ENCODE data around the gene PLEKHN1.
"Not testable (repeated sequence)": the region's sequence is repeated elsewhere in the genome, so short reads cannot be mapped to it uniquely, and the experiment has no call there.

Gene PLEKHN1

DNA sequence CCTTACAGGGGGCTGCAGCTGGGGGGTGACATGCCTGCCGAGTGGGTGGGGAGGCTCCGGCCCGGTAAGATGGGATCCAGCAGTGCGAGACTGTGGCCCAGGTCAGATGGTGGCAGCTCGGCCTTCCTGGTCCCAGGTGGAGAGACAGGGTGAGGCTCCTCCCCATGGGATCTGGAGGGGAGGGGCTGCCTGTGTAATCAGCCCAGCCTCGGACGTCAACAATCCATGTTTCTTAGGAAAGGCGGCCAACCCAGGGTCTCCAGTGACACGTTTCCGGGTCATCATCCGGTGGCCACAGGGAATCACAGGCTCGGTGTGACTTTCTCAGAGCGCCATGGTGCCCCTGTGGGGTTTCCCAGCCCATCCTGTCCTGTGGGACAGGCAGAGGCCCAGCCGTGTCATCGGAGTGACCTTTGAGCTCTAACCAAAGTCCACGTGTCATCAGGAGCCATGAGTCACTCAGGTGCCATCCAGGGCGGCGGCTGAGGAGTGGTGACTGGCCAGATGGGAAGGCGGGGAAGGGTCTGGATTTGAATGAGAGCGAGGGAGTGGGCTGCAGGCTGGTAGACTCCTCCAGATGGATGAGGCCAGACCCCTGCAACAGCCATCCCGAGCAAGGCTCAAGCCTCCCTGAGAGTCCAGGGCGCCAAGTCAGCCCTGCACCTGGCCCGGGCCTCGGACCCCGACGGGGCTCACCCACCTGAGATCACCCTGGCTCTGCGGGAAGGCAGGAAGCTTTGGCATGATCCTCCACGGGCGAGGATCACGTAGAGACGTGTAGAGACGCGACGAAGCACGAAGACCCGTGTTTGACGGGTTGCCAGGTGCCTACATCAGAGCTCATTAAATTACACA is 40.2 kb downstream of the PLEKHN1 start:
- no peak for DNase-seq (ENCODE audit: low read depth in 3 of 3)

GRCh38 chr1:1010131-1010530 is 43.8 kb downstream of the PLEKHN1 start:
- not testable (repeated sequence) for DNase-seq (ENCODE audit: low read depth in 3 of 3)

GRCh38 chr1:1011396-1011949 is 45.2 kb downstream of the PLEKHN1 start:
- DNase-seq (ENCODE audit: low read depth in 3 of 3) = no peak

- DNase-seq (ENCODE audit: low read depth in 3 of 3) = not testable (repeated sequence)
Measured at GRCh38 chr1:1012736-1013104, 46.4 kb downstream of the PLEKHN1 start.

DNA sequence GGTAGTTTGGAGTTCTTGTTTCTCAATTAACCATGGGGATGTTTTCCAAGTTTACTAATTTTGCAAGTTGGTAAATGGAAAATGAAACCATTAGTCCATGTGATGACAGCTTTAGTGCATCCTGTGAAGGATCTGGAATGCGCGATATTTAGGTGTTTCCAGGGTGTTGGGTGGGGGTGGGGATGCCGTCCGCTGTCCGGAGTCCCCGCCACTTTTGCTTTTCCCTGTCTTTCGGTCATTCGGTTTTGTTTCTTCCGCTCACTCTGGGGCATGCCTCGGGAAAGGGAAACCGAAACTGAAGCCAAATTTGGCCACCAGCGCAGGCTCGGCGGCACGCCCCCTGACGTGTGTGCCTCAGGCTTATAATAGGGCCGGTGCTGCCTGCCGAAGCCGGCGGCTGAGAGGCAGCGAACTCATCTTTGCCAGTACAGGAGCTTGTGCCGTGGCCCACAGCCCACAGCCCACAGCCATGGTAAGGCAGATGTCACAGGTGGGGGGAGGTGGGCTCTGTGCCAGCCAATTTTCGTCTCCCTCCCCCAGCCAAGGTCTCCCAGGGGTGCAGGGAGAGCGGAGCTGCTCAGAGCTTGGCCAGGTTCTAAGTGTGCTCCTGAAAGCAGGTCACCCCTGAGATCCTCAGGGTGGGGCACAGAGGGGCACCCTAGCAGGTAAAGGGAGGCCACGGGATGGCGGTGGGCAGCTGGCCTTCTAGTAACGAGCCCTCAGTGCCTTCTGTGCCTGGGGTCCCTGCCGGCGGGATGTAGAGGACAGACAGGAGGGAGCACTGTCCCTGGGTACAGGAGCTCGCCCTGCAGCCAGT is 47.0 kb downstream of the PLEKHN1 start, which contains the start of gene ISG15:
TSS of gene ISG15 (plus strand) at position 393 of the 817 bp plus-strand sequence. CDS start at position 470, 77 bp downstream.
- DNase-seq (ENCODE audit: low read depth in 3 of 3) = peak; percentile 62 to 80 (median 73)

- DNase-seq (ENCODE audit: low read depth in 3 of 3) = no peak
Measured at GRCh38 chr1:1013922-1014648, 47.8 kb downstream of the PLEKHN1 start.

- DNase-seq (ENCODE audit: low read depth in 3 of 3) = no peak
Measured at GRCh38 chr1:1014799-1015681, 48.8 kb downstream of the PLEKHN1 start.

DNA sequence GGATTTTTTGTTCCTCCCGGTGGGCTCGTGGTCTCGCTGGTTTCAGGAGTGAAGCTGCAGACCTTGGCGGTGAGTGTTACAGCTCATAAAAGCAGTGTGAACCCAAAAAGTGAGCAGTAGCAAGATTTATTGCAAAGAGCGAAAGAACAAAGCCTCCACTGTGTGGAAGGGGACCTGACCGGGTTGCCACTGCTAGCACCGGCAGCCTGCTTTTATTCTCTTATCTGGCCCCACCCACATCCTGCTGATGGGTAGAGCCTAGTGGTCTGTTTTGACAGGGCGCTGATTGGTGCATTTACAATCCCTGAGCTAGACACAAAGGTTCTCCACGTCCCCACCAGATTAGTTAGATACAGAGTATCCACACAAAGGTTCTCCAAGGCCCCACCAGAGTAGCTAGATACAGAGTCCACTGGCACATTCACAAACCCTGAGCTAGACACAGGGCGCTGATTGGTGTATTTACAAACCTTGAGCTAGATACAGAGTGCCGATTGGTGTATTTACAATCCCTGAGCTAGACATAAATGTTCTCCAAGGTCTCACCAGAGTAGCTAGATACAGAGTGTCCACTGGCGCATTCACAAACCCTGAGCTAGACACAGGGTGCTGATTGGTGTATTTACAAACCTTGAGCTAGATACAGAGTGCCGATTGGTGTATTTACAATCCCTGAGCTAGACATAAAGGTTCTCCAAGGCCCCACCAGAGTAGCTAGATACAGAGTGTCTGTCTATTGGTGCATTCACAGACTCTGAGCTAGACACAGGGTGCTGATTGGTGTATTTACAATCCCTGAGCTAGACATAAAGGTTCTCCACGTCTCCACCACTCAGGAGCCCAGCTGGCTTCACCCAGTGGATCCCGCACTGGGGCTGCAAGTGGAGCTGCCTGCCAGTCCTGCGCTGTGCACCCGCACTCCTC is 51.4 kb downstream of the PLEKHN1 start:
- DNase-seq (ENCODE audit: low read depth in 3 of 3) = not testable (repeated sequence)

- not testable (repeated sequence) for DNase-seq (ENCODE audit: low read depth in 3 of 3)
Measured at GRCh38 chr1:1018321-1018685, 52.0 kb downstream of the PLEKHN1 start.

GRCh38 chr1:1019122-1019999 is 53.1 kb downstream of the PLEKHN1 start:
- peak; percentile 54 to 81 (median 65) for DNase-seq (ENCODE audit: low read depth in 3 of 3)

GRCh38 chr1:1020000-1020404 is 53.7 kb downstream of the PLEKHN1 start, which contains the start of gene AGRN:
Gene AGRN (plus strand): TSS chr1:1020120. CDS start chr1:1020173, 53 bp downstream.
- DNase-seq (ENCODE audit: low read depth in 3 of 3) = no peak

DNA sequence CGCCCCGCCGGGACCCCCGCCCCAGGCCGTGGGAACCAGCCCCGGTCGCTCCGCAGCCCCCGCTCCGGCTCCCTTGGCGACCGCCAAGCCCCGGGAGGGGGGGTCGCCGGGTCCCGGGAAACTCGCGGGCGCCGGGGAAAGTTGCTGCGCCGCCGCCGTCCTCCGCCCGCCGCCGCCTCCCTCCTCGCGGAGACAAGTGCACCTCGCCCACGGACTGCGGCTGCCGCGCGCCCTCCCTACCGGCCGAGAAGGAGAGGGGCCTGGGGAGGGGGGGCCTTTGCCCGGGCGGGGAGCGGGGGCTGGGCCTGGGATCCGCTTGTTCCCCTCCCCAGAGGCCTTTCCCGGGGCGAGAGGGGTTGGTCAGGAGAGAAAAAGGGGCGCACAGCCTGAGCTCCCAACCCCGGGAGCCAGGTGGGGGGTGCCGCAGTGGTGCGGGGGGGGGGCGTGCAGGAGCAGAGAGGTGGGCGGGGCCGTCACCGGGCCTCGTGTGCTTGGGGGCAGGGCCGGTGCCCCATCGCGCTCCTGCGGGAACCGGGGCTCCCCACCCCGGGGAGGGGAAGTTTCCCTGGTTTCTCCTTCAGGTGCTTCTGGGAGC is 54.2 kb downstream of the PLEKHN1 start:
- DNase-seq (ENCODE audit: low read depth in 3 of 3) = no peak

DNA sequence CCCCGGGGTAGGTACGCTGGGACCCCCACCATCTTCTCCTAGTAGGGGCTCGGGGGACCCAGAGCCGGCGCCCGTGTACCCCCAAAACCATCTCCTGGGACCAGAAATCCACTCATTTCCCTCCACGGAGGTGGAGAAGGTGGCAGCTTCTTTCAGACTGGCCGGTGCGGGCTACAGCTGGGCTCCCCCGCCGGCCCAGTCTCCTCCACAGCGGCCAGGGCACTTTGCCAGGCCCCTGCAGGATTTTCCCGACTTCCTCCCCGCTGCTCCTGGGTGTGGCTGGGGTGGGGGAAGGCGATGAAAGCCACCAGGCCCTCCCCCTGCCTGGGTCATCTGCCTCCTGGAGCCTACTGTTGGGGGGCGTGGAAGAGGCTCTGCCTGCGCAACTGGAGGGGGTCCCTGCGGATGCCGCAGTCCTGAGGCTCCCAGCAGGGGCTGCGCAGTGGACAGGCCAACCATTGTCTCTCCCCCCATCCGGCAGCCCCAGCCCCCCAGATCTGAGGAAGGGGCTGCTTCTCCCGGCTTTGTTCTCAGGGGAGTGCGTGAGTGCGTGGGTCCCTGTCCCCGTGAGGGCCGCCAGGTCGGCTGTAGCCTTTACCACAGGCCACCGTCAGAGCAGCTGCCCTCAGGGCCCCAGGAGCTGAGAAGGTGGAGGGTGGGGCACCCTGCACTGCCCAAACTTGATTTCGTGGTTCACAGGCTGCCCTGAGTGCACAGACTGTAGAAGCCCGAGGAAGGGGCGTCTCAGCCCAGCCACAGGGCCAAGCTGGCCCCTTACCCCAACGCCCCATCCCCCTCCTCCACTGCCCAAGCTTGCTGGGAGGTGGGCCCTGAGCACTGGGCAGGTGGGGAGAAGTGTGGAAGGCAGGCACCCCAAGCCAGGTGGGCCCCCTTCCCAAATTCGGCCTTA is 55.0 kb downstream of the PLEKHN1 start:
- DNase-seq (ENCODE audit: low read depth in 3 of 3) = no peak

GRCh38 chr1:1021920-1022259 is 55.6 kb downstream of the PLEKHN1 start:
- no peak for DNase-seq (ENCODE audit: low read depth in 3 of 3)

- no peak for DNase-seq (ENCODE audit: low read depth in 3 of 3)
Measured at GRCh38 chr1:1022302-1023009, 56.2 kb downstream of the PLEKHN1 start.

- no peak for DNase-seq (ENCODE audit: low read depth in 3 of 3)
Measured at GRCh38 chr1:1023700-1024099, 57.4 kb downstream of the PLEKHN1 start.

Data from stimulated activated CD4-positive, alpha-beta T cell treated with anti-CD3 and anti-CD28 coated beads, TNF-alpha, amount 100 ng/mL, for 48 hours (primary cell).